Progenitor cell of endocrine pancreas (in vitro differentiated cells): ENCODE measurements around the gene DERL3. TPM values are rescaled to one million over a fixed set of nuclear protein-coding genes. Genes with fewer than 3 reads are reported as not detected.

Experiments used
- DNase-seq: peaks from one replicate; pipeline ENCODE4 v3.0.0; 2021; ENCODE audit warnings: low spot score; ENCODE audit not compliant: unreplicated experiment
- H3K27ac Mint-ChIP-seq: 2 replicates; pipeline ENCODE4 v1.8.0; 2021; ENCODE audit warnings: mild to moderate bottlenecking, moderate library complexity, mixed read lengths
- H3K27me3 Mint-ChIP-seq: 2 replicates; pipeline ENCODE4 v1.8.0; 2021; ENCODE audit warnings: mixed read lengths
- H3K36me3 Mint-ChIP-seq: 2 replicates; pipeline ENCODE4 v1.8.0; 2022; ENCODE audit warnings: mixed read lengths; ENCODE audit not compliant: insufficient read depth
- H3K4me1 Mint-ChIP-seq: 2 replicates; pipeline ENCODE4 v1.8.0; 2021; ENCODE audit warnings: low read depth, mixed read lengths
- H3K4me3 Mint-ChIP-seq: 2 replicates; pipeline ENCODE4 v1.8.0; 2021; ENCODE audit warnings: low read depth, mild to moderate bottlenecking, moderate library complexity, mixed read lengths
- H3K9me3 Mint-ChIP-seq: 2 replicates; pipeline ENCODE4 v1.8.0; 2021; ENCODE audit warnings: low read depth, mixed read lengths
- total RNA-seq: library from RNA; stranded (reverse); gene quantifications from 2 replicates; pipeline ENCODE4 v1.2.1, GENCODE V29; 2021
- TF ChIP-seq, protein P1 (sequence below): fragments of 200-600 bp; sonication (generic); IDR thresholded peaks from one replicate; pipeline ENCODE4 v1.5.0; 2021; ENCODE audit warnings: antibody characterized with exemption, mild to moderate bottlenecking; ENCODE audit not compliant: unreplicated experiment

DERL3 gene
- total RNA-seq, 1 donor from 2014 or later: 1.5 TPM

DNA sequence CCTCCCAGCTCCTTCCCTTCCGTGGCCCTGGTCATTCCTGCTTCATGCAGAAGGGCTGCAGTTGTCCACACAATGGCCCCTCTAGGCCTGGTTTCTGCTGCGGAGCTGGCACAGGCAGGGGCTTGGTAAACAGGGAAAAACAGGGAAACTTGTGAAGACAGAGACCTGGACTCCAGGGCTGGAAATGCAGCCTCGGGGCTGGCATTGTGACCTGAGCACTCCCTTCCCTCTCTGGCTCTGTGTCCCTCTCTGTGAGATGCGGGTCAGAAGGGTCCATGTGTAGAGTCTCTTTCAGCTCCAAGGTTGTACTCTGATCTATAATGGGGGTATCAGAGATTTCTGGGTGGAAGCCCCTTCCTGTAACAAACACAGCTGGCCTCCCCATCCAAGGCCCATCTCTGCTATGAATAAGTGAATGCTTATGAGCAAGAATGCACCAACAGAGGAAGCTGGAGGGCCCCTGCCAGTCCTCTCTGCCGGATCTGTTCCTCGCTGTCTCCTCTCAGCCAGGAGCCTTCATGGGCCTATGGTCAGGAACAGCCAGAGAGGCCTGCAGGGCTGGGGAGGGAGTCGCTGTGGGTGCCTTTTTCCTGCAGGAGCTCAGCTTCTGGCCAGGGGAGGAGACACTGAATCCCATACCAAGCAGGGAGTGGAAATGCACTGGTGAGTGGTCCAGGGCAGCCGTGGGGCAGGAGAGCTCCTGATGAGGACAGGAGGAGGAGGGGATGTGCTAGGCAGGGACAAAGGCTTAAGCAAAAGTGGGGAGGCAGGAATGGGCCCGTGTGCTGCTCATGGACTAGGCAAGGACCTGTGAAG lies 6.7 kb upstream of the DERL3 start:
- Mint-ChIP-seq H3K9me3 (no peaks in the 10 kb centered on the region), H3K4me1 (peaks cover 8% of the 10 kb centered on the region), H3K36me3 (no peaks in the 10 kb centered on the region), H3K27ac (no peak overlapping the region), H3K27me3 (peaks cover 15% of the 10 kb centered on the region), H3K4me3 (no peak overlapping the region)
- DNase-seq: no peak
- TF ChIP-seq, protein P1, sequence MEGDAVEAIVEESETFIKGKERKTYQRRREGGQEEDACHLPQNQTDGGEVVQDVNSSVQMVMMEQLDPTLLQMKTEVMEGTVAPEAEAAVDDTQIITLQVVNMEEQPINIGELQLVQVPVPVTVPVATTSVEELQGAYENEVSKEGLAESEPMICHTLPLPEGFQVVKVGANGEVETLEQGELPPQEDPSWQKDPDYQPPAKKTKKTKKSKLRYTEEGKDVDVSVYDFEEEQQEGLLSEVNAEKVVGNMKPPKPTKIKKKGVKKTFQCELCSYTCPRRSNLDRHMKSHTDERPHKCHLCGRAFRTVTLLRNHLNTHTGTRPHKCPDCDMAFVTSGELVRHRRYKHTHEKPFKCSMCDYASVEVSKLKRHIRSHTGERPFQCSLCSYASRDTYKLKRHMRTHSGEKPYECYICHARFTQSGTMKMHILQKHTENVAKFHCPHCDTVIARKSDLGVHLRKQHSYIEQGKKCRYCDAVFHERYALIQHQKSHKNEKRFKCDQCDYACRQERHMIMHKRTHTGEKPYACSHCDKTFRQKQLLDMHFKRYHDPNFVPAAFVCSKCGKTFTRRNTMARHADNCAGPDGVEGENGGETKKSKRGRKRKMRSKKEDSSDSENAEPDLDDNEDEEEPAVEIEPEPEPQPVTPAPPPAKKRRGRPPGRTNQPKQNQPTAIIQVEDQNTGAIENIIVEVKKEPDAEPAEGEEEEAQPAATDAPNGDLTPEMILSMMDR: no peak

- no peak for DNase-seq
- H3K27ac Mint-ChIP-seq: peak overlapping the region; percentile 76
- H3K36me3 Mint-ChIP-seq: no peaks in the 10 kb centered on the region
- TF ChIP-seq, protein P1: no peak
- H3K4me1 Mint-ChIP-seq: peaks cover 4% of the 10 kb centered on the region
- H3K27me3 Mint-ChIP-seq: peaks cover 17% of the 10 kb centered on the region
- no peaks in the 10 kb centered on the region for H3K9me3 Mint-ChIP-seq
- H3K4me3 Mint-ChIP-seq: no peak overlapping the region
Measured at GRCh38 chr22:23844739-23845202, 6.0 kb upstream of the DERL3 start.

GRCh38 chr22:23842599-23842998 lies 3.8 kb upstream of the DERL3 start:
- no peaks in the 10 kb centered on the region for H3K9me3 Mint-ChIP-seq
- no peak overlapping the region for H3K27ac Mint-ChIP-seq
- TF ChIP-seq, protein P1: no peak
- no peak overlapping the region for H3K4me3 Mint-ChIP-seq
- H3K27me3 Mint-ChIP-seq: peaks cover 26% of the 10 kb centered on the region
- peaks cover 4% of the 10 kb centered on the region for H3K36me3 Mint-ChIP-seq
- no peak for DNase-seq
- peaks cover 8% of the 10 kb centered on the region for H3K4me1 Mint-ChIP-seq

- H3K4me3 Mint-ChIP-seq: no peak overlapping the region
- TF ChIP-seq, protein P1: no peak
- H3K36me3 Mint-ChIP-seq: peaks cover 4% of the 10 kb centered on the region
- peaks cover 26% of the 10 kb centered on the region for H3K27me3 Mint-ChIP-seq
- H3K4me1 Mint-ChIP-seq: peaks cover 8% of the 10 kb centered on the region
- no peak for DNase-seq
- no peak overlapping the region for H3K27ac Mint-ChIP-seq
- H3K9me3 Mint-ChIP-seq: no peaks in the 10 kb centered on the region
Measured at GRCh38 chr22:23841736-23842445, 3.1 kb upstream of the DERL3 start.

GRCh38 chr22:23841292-23841691 lies 2.5 kb upstream of the DERL3 start:
- Mint-ChIP-seq H3K27ac (no peak overlapping the region), H3K4me1 (peaks cover 8% of the 10 kb centered on the region), H3K4me3 (no peak overlapping the region), H3K36me3 (peaks cover 4% of the 10 kb centered on the region), H3K9me3 (no peaks in the 10 kb centered on the region), H3K27me3 (peaks cover 26% of the 10 kb centered on the region)
- DNase-seq: no peak
- TF ChIP-seq, protein P1: no peak
